GM12874 (cell line): ENCODE data around the gene MTHFS.

Source experiments
- TF ChIP-seq, protein P1 (sequence below): IDR thresholded peaks from 2 replicates; pipeline ENCODE4 v1.5.1; 2011; ENCODE audit warnings: low read depth, mild to moderate bottlenecking, control low read depth, low read length, moderate library complexity; ENCODE audit not compliant: insufficient read depth

The MTHFS gene

DNA sequence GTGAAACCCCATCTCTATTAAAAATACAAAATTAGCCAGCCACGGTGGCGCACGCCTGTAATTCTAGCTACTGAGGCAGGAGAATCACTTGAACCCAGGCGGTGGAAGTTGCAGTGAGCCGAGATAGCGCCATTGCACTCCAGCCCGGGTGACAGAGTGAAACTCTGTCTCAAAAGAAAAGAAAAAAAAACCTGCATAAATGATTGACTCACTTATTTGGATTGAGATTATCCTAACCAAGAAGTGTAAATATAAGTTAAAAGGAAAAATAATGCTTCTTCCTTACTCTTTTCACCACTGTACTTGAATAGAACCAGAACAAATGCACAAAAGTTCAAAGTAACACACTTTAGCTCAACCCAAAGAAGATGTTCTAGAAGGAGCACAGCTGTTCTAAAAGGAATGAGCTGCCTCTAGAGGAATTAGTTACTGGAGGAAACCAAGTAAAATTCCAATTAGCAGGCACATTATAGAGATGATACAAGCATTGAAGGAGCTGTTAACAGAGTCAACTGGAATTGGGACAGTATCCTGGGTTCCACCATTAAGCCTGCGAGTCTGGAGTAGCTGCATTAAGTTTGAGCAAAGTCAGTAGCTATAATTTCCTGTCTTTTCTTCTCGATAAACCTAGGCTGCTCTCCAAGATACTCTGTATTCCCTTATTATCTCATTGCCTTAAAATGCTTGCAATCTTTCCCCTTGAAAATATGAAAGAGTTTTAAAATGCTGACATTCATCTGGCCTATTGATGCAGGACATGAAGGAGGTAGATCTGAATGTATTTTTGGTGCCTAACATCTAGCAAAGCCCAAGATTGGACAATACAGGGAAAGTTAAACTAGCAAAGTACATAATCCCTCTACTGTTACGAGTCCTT, 9.5 kb downstream of the MTHFS start:
- TF ChIP-seq, protein P1, sequence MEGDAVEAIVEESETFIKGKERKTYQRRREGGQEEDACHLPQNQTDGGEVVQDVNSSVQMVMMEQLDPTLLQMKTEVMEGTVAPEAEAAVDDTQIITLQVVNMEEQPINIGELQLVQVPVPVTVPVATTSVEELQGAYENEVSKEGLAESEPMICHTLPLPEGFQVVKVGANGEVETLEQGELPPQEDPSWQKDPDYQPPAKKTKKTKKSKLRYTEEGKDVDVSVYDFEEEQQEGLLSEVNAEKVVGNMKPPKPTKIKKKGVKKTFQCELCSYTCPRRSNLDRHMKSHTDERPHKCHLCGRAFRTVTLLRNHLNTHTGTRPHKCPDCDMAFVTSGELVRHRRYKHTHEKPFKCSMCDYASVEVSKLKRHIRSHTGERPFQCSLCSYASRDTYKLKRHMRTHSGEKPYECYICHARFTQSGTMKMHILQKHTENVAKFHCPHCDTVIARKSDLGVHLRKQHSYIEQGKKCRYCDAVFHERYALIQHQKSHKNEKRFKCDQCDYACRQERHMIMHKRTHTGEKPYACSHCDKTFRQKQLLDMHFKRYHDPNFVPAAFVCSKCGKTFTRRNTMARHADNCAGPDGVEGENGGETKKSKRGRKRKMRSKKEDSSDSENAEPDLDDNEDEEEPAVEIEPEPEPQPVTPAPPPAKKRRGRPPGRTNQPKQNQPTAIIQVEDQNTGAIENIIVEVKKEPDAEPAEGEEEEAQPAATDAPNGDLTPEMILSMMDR, result no peak

DNA sequence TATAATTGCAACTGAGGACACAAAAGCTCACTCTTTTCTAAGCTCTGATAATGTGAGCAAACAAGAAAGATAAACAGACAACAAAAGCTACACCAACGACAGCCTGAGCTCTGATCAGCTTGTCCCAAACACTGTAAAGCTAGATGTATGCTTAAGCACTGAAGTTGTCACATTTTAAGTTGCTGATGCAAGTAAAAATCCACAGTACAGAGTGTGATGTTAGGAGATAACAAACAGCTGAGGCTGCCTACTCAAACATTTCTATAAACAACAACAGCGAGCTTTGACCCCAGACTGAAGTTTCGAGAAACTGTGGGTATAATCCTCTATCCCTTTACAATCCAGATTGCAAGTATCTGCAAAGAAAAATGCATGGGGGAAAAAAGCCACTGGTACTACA, 10.7 kb downstream of the MTHFS start:
- TF ChIP-seq, protein P1, result no peak

DNA sequence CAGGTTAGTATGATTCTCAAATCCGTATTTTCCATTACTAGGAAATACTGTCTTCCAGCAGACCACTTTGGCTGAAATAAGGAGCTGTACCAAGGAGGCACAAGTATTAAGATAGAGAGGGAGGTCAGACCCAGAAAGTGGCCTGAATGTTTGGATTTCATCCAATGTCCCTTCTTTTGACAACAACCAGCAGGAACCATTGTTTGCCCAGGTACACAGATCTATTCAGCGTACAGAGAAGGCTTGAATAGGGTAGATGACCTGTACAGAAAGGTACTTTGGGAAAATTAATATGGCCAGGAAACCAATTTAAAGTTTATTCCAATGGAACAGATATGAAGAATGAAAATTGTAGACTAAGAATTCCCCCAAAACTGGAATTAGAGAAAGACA, 12.6 kb downstream of the MTHFS start:
- TF ChIP-seq, protein P1, result no peak

DNA sequence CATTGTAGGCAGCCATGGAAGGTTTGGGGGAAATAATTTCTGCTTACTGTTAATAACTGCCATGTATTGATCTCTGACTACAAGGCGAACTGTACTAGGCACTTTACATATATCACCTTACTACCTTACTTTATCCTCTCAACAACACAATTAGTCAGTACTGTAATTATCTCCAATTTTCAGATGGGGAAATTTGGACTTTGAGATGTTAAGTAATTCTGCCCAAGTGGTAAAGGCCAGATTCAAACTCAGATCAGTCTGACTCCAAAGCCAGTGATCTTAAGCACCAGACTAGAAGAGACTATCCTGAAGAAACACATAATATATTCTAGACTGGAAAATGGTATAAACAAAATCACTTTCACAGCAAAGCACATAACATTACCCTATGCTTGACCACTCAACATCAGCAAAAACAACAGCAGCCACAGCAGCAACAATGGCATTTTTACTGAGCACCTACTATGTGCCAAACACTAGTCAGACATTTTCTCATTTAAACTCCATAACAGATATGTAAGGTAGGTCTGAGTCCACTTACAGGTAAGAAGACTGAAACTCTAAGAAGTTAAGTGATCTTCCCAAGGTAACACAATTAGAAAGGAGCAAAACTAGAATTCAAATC, 13.1 kb downstream of the MTHFS start:
- TF ChIP-seq, protein P1, result no peak

DNA sequence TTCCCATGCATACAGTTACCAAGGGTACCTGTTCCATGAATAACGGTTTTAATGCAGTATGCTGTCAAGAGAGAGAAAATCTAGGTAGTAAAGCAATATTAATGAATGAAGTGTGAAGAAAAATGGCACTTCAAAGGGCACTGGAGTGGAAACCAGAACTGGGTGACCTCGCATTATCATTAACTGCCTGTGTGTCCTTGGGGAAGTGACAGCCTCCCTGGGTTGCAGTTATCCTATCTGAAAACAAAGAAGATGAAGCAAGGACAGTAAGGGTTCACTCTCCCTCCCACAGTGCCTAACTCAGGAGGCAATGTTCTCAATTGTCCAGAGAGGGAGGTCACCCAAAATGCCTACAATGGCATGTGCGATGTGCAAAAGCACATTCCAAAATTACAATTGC, 15.1 kb downstream of the MTHFS start:
- TF ChIP-seq, protein P1, result no peak

DNA sequence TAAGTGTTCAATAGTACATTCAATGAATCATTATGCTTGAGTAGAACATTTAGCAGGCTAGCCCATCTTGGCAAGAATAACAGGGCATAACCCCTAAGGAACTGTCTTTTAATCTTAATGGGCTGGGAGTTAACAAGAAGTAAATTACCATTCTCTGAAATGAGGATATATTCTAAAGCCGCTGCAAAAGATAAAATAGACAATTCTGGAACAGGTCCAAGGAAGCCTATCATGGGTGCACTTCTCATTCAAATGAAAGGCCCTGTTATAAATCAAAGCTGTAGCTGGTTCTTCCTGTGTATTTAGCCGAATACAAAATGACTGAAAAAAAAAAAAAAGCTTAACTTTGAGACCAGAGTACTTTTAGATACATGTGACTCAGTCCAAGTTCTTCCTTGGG, 15.6 kb downstream of the MTHFS start:
- TF ChIP-seq, protein P1, result no peak

DNA sequence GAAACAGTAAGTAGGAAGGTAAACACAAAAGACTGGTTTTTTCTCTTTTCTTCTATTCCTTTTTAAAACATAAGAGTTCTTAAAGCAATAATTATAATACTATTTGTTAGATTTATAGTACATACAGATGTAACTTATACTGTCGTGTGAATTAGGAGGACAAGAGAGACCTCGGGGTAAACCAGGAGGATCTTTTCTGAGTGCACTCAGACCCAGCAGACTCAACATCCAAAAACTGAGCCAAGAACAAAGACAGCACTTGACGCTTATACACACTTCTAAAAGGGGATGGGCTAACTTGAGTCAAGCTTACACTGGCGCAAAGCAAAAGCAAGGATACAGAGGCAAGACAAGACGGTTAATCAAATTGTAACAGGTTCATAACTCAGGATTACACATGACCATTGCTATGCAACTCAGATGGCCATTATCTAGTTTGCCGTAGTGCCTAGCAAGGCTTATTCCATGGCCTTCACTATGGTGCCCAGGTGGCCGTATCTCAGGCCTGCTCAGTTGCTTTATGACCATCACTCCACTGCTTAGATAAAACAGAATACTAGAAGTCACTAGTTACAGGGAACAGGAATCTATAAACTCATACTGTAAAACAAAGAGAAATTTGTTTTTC, 18.6 kb downstream of the MTHFS start:
- TF ChIP-seq, protein P1, result no peak
